COR-L47 (cell line): ENCODE measurements around the gene MTG2.

Experiments used
- DNase-seq: peaks from one replicate; lab custom pipeline; 2025; lab: John Stamatoyannopoulos, UW

Gene MTG2

GRCh38 chr20:62222266-62222850 lies 39.5 kb downstream of the MTG2 start:
- no peak for DNase-seq

- DNase-seq: no peak
Measured at GRCh38 chr20:62222972-62223371, 40.1 kb downstream of the MTG2 start.

GRCh38 chr20:62223571-62223970 lies 40.7 kb downstream of the MTG2 start:
- DNase-seq: no peak

- no peak for DNase-seq
Measured at GRCh38 chr20:62224113-62224855, 41.5 kb downstream of the MTG2 start.

- no peak for DNase-seq
Measured at GRCh38 chr20:62225026-62225425, 42.2 kb downstream of the MTG2 start.

GRCh38 chr20:62225820-62226635 lies 43.2 kb downstream of the MTG2 start:
- no peak for DNase-seq

GRCh38 chr20:62226707-62227590 lies 44.1 kb downstream of the MTG2 start:
- no peak for DNase-seq

GRCh38 chr20:62227591-62227976 lies 44.8 kb downstream of the MTG2 start:
- DNase-seq: no peak

- no peak for DNase-seq
Measured at GRCh38 chr20:62227977-62228958, 45.4 kb downstream of the MTG2 start.

GRCh38 chr20:62228982-62229545 lies 46.2 kb downstream of the MTG2 start:
- DNase-seq: no peak

- DNase-seq: no peak
Measured at GRCh38 chr20:62229667-62230066, 46.8 kb downstream of the MTG2 start.

- DNase-seq: no peak
Measured at GRCh38 chr20:62230276-62230675, 47.4 kb downstream of the MTG2 start.

GRCh38 chr20:62230696-62231095 lies 47.9 kb downstream of the MTG2 start:
- no peak for DNase-seq

GRCh38 chr20:62231292-62231691 lies 48.5 kb downstream of the MTG2 start:
- DNase-seq: no peak

- no peak for DNase-seq
Measured at GRCh38 chr20:62232194-62232593, 49.4 kb downstream of the MTG2 start.

- no peak for DNase-seq
Measured at GRCh38 chr20:62232770-62233645, 50.2 kb downstream of the MTG2 start.

- DNase-seq: no peak
Measured at GRCh38 chr20:62233684-62234083, 50.9 kb downstream of the MTG2 start.

- DNase-seq: no peak
Measured at GRCh38 chr20:62234339-62234738, 51.5 kb downstream of the MTG2 start.

GRCh38 chr20:62235001-62235776 lies 52.4 kb downstream of the MTG2 start:
- no peak for DNase-seq
